HG03571 (cell line): ENCODE results near the gene GSTO1.

Experiments used
- ATAC-seq: cut with Tn5 transposase; IDR thresholded peaks from one replicate; pipeline ENCODE4 v1.9.1; 2021; ENCODE audit not compliant: unreplicated experiment

GSTO1 gene

DNA sequence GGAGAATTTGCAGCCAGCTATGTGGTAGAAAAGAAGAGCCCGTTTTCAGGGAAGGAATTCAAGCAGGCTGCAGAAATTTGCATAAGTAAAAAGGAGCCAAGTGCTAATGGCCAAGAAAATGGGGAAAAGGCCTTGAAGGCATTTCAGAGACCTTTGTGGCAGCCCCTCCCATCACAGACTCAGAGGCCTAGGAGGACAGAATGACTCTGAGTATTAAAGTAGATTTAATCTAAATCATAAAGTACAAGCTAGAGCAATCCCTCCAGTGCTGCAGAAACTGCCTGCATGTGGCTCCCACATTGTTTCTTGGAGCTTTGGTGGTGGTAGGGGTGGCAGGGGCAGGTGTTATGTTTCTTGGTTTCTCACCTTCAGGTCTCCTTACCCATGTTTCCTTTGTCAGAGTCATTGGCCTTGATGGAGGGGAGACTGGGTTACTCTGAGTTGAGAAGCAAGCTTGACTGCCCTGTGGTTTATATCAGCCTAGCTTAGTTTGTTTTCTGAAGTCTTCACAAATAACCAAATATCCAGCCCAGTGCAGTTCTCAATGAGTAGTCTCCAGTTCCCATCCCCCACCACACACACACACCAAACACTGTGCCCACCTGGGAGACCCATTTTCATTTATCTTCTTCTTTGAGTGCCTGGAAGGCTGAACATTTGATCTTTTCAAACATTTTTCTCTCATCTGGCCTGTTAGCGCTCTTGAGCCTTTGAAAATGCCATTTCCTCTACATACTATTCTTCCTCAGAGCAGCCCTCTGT lies 49.1 kb downstream of the GSTO1 start:
- no peak for ATAC-seq

- no peak for ATAC-seq
These were observed 49.7 kb downstream of the GSTO1 start for GRCh38 chr10:104304356-104304745.

GRCh38 chr10:104304927-104305326 lies 50.2 kb downstream of the GSTO1 start:
- no peak for ATAC-seq

GRCh38 chr10:104306897-104307296 lies 52.2 kb downstream of the GSTO1 start:
- ATAC-seq = no peak

- no peak for ATAC-seq
These were observed 53.1 kb downstream of the GSTO1 start for GRCh38 chr10:104307576-104308438.

- ATAC-seq = peak; percentile 77
These were observed 53.8 kb downstream of the GSTO1 start for GRCh38 chr10:104308439-104308903.

DNA sequence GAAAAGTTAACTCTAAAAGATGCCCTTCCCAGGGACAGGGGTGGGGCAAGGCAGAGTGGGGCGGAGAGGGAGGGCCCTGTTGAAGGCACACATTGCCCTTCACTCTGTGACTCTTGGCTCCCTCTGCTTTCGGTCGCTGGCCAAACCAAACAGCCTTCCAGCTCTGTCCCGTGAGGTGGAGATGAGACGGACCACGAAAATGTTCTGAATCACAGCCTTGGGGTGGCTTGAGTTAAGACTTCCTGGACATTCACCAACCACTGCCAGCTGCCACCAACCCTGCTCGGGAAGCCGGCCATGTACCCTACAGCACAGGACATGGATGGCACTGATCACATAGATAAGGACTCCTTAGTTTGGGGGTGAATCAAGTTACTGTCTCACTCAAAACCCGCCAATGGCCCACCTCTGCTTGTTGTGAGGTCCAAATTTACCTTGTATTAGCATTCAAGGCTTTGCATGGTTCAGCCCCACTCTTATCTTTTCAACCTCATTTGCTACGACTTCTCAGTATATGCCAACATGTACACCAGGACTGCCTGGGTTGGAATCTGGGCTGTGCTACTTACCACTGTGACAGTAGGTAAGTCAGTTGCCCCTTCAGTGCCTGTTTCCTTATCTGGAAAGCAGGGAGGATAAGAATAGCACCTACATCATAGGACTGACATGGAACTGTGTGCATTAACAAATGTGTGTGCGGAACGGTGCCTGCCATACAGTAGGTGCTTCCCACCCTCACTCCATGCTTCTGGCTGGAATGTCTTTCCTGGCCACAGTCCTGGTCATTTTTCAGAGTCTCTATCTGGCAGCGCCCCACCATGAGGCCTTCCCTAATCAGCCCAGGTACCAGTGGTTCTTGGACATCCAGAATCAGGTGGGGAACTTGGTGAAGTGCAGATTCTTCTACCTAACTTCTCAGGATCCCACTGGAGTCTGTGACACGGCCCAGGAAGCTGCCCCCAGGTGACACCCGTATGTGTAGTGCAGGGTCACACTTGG lies 55.6 kb downstream of the GSTO1 start:
- ATAC-seq = no peak

- ATAC-seq = no peak
These were observed 56.6 kb downstream of the GSTO1 start for GRCh38 chr10:104311184-104311720.

GRCh38 chr10:104314591-104315485 lies 60.1 kb downstream of the GSTO1 start:
- ATAC-seq = no peak

GRCh38 chr10:104315486-104315921 lies 60.8 kb downstream of the GSTO1 start:
- no peak for ATAC-seq

DNA sequence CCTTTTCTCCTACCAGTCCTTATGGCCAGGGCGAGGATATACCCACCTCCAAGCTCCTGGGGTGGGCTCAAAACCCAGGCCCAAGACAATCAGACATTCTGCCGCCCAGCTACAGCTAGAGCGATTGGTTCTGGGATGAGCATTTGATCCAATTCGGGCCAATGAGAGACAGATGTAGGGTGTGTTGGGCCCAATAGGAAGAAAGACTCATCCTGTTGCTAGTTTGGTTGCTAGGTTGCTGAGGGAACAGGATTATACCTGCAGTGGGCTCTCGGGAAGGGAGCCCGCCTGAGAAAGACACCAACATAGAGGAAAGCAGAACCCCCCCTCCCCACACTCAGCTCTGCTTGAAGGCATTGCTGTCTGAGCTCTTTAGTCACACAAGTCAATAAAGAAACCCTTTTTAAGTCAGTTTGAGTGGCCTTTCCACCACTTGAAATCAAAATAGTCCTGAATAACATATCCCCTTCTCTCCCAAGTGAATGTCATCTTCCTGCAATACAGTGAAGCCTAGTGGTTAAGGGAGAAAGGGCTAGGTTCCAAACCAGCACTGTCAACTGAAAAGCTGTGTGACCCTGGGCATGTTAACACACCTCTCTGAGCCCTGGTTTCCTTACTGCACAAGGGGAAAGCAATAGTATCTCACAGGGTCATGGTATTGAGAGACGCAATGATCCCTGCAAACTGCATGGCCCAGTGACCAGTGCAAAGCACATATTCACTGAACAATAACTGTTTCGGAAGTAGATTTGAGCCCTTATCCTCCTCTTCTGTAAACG lies 61.8 kb downstream of the GSTO1 start:
- no peak for ATAC-seq
